Measurements from ENCODE around the gene LRFN4. TPM values are rescaled to one million over a fixed set of nuclear protein-coding genes. Genes with fewer than 3 reads are reported as not detected.
A peak's percentile ranks its signal among the peaks of the same experiment; 100 is the strongest.

The LRFN4 gene
- total and polyA plus RNA-seq, 2 of the 8 experiments (the other 6 are each of a cell fraction or from before 2014, with no cell fraction given), result 49.8 to 64.3 TPM

- POLR2A ChIA-PET (ENCODE audit: partially characterized antibody), result interaction anchor here (1.3 to 2.4 kb wide), 3 partner anchors 8 to 11 kb away, joined by 3 to 5 read pairs (median 5); no protein-coding TSS in a partner anchor
- Histone ChIP-seq H3K79me1 (ENCODE audit: low read depth, low read length) (peaks cover 3% of the 10 kb centered on the region), H3K27ac (ENCODE audit: low read depth, low read length) (no peak overlapping the region), H3K4ac (replicated peaks; ENCODE audit: insufficient read length, low read depth, low read length) (no peak overlapping the region), H3K23me2 (ENCODE audit: low read depth, low read length) (no peaks in the 10 kb centered on the region), H2BK20ac (ENCODE audit: low read length) (no peak overlapping the region), H3K4me2 (ENCODE audit: insufficient read depth in 1 of 2, low read depth in 2 of 2, low read length in 2 of 2) (no peak overlapping the region), H3K79me2 (ENCODE audit: control insufficient read depth in 1 of 2, insufficient read depth in 2 of 2, low read length in 2 of 2) (0 out of 4 replicates have a peak, but pooled peaks cover 0 to 2% of the 10 kb centered on the region in 2 experiments), H4K5ac (ENCODE audit: insufficient read length, low read depth, low read length) (no peak overlapping the region), H4K8ac (ENCODE audit: extremely low read depth, insufficient read depth, low read length) (no peak overlapping the region; the same call in 1 of the 2 replicates), H3K36me3 (ENCODE audit: control insufficient read depth in 2 of 4, insufficient read depth in 4 of 4, low read length in 3 of 4) (peaks cover 4 to 21% (median 10%) of the 10 kb centered on the region in 4 experiments; a peak in 7 of 8 replicates), H3K23ac (ENCODE audit: insufficient read length) (no peak overlapping the region), H2BK12ac (ENCODE audit: low read depth, low read length) (no peak overlapping the region), H3K4me3 (ENCODE audit: extremely low read depth in 1 of 4, insufficient read depth in 2 of 4, low read depth in 3 of 4, low read length in 4 of 4) (no peak overlapping the region), H2BK120ac (replicated peaks; ENCODE audit: low read depth, low read length) (no peak overlapping the region), H3K9ac (replicated peaks in 1 of 4; ENCODE audit: extremely low read depth in 1 of 4, low read depth in 3 of 4, low read length in 3 of 4) (no peak overlapping the region), H3K4me1 (replicated peaks in 1 of 4; ENCODE audit: control insufficient read depth in 3 of 4, insufficient read depth in 4 of 4, low read length in 3 of 4) (peaks cover 0 to 4% (median under 1%) of the 10 kb centered on the region in 4 experiments; a peak in 6 of 7 replicates), H2AK5ac (ENCODE audit: low read depth, low read length) (no peak overlapping the region), H3K27me3 (replicated peaks in 1 of 4; ENCODE audit: control insufficient read depth in 3 of 4, extremely low read depth in 1 of 4, insufficient read depth in 3 of 4, low read length in 3 of 4) (no peaks in the 10 kb centered on the region), H2BK15ac (ENCODE audit: low read length) (no peak overlapping the region), H3K14ac (ENCODE audit: insufficient read length) (no peak overlapping the region), H3K9me3 (ENCODE audit: insufficient read depth in 2 of 2, low read depth in 1 of 2, low read length in 1 of 2) (no peaks in the 10 kb centered on the region), H2AFZ (ENCODE audit: low read length) (no peak overlapping the region), H3K56ac (replicated peaks; ENCODE audit: insufficient read length, low read depth, low read length) (no peak overlapping the region), H2BK5ac (ENCODE audit: low read depth, low read length) (0 out of 2 replicates have a peak overlapping the region, but pooled peaks have one; percentile 28), H3K18ac (ENCODE audit: extremely low read depth, low read length) (no peak overlapping the region), H4K20me1 (replicated peaks in 1 of 2; ENCODE audit: control insufficient read depth in 1 of 2, insufficient read depth in 2 of 2, low read length in 2 of 2) (peaks cover 1 to 2% of the 10 kb centered on the region in 2 experiments), H4K91ac (replicated peaks; ENCODE audit: insufficient read length, low read length) (no peak overlapping the region)
- DNase-seq (ENCODE audit: low read depth in 1 of 2, low spot score in 2 of 2) (no peak), FAIRE-seq (no peak)
- CTCF ChIA-PET (ENCODE audit: partially characterized antibody), result interaction anchor here (1.5 to 6.3 kb wide), 5 partner anchors 15 to 125 kb away, joined by 4 to 72 read pairs (median 8); partner anchors contain the start of gene C11orf86
- TF ChIP-seq CHD2 (IDR thresholded peaks at IDR 0.05; ENCODE audit: low read length) (no peak), ATF3 (IDR thresholded peaks at IDR 0.05; ENCODE audit: insufficient read depth, low read depth, low read length) (no peak), YY1 (IDR thresholded peaks at IDR 0.05; ENCODE audit: low read depth, low read length) (no peak), SAP30 (IDR thresholded peaks at IDR 0.05; ENCODE audit: insufficient read depth, insufficient replicate concordance, low read length) (no peak), SRF (IDR thresholded peaks at IDR 0.05; ENCODE audit: low read depth, low read length) (no peak), BACH1 (IDR thresholded peaks at IDR 0.05; ENCODE audit: low read length) (no peak), CREB1 (IDR thresholded peaks at IDR 0.05) (no peak), TCF12 (IDR thresholded peaks at IDR 0.05; ENCODE audit: low read depth, low read length) (no peak), SUZ12 (IDR thresholded peaks at IDR 0.05; ENCODE audit: low read length) (no peak), PHF8 (conservative IDR thresholded peaks at IDR 0.05; ENCODE audit: low read depth, low read length) (no peak), JUN (IDR thresholded peaks at IDR 0.05; ENCODE audit: low read depth, low read length) (no peak), SP2 (IDR thresholded peaks at IDR 0.05; ENCODE audit: low read length) (no peak), USF2 (IDR thresholded peaks at IDR 0.05; ENCODE audit: low read length) (no peak)
- 95% methylated on average over 10 of the region's 10 CpGs; no CpG with 5 or more reads in 1 of the 2 experiments for WGBS, 2 experiments (ENCODE audit: extremely low coverage in 1 of 2, insufficient coverage in 1 of 2, insufficient read length in 1 of 2, insufficient replicate concordance in 2 of 2, low coverage in 1 of 2, low lambda C conversion rate in 2 of 2, missing lambda C conversion rate in 1 of 2)
Measured at GRCh38 chr11:66850235-66850587, 6.7 kb upstream of the LRFN4 start.

Data from H1 (cell line).